K562 (cell line): Measurements from ENCODE around the gene TSSK2. TPM values are rescaled to one million over a fixed set of nuclear protein-coding genes. Genes with fewer than 3 reads are reported as not detected.

Source experiments
- ATAC-seq: fragments of 200-7000 bp; cut with Tn5 transposase; 3 replicates; pipeline ENCODE4 v1.9.1; 2020; ENCODE audit warnings: moderate library complexity
- BruUV-seq: library from RNA; stranded (reverse); fragments of 400-500 nt; replicated peaks from 2 replicates; lab custom pipeline; 2021; lab: Mats Ljungman, UMichigan
- CTCF ChIA-PET: fragments of 300-600 bp; formaldehyde crosslinking; extraction: SDS; loops from one replicate; lab custom pipeline; 2021; ENCODE audit warnings: low intra/inter-chr PET ratio; lab: Yijun Ruan, JAX
- POLR2A ChIA-PET: fragments of 300-600, 350-650 bp; sonication (Branson Sonifier 250); formaldehyde crosslinking; extraction: SDS; loops from one replicate; lab custom pipeline; 2021; ENCODE audit warnings: antibody characterized with exemption, inconsistent platforms; lab: Yijun Ruan, JAX
- DNase-seq, 4 experiments: peaks; one replicate each; pipeline versions ENCODE4 v3.0.0 to v3.0.0-alpha.2; 2011 to 2018; ENCODE audit warnings: low spot score in 3 of 4, mixed read lengths in 3 of 4; ENCODE audit errors: extremely low read depth in 1 of 4
- FAIRE-seq: peaks from 2 replicates; lab custom pipeline; 2011; peaks lifted over from hg19 to GRCh38; lab: Jason Lieb, UNC
- H2AFZ ChIP-seq: 2 replicates; pipeline ENCODE4 v1.6.0; 2011; ENCODE audit warnings: low read depth, low read length, control low read depth, inconsistent platforms
- H3K27ac ChIP-seq: fragments of 200-600 bp; 3 replicates; pipeline ENCODE4 v1.8.0; 2011; ENCODE audit warnings: low read depth, mild to moderate bottlenecking, control low read depth, inconsistent platforms, low read length, moderate library complexity, mixed read lengths; ENCODE audit errors: extremely low read depth
- H3K27me3 ChIP-seq, 2 experiments: fragments of 300-600 bp in 1 of 2; 2 replicates in 1 of 2; 3 replicates in 1 of 2; pipeline versions ENCODE4 v1.6.0 to v1.8.0; 2011; ENCODE audit warnings: inconsistent platforms in 2 of 2, low read length in 2 of 2, mild to moderate bottlenecking in 1 of 2, mixed read lengths in 1 of 2, moderate library complexity in 1 of 2; ENCODE audit not compliant: control insufficient read depth in 2 of 2, insufficient read depth in 2 of 2
- H3K36me3 ChIP-seq: fragments of 300-600 bp; 3 replicates; pipeline ENCODE4 v1.8.0; 2011; ENCODE audit warnings: mild to moderate bottlenecking, low read length, inconsistent platforms; ENCODE audit not compliant: control insufficient read depth, insufficient read depth
- H3K4me1 ChIP-seq, 2 experiments: fragments of 200-600 bp in 1 of 2; replicated peaks in 1 of 2; 2 replicates in 1 of 2; 3 replicates in 1 of 2; pipeline versions ENCODE4 v1.5.1 to v1.8.0; 2011; ENCODE audit warnings: inconsistent platforms in 2 of 2, low read length in 2 of 2, mild to moderate bottlenecking in 1 of 2, mixed read lengths in 1 of 2, moderate library complexity in 1 of 2; ENCODE audit not compliant: control insufficient read depth in 2 of 2, insufficient read depth in 2 of 2
- H3K4me2 ChIP-seq: 2 replicates; pipeline ENCODE4 v1.6.1; 2011; ENCODE audit warnings: low read length, control low read depth, inconsistent platforms, mixed read lengths; ENCODE audit not compliant: insufficient read depth
- H3K4me3 ChIP-seq: fragments of 200-600 bp; sonication (generic), shearing (Covaris generic); 2 replicates; pipeline ENCODE4 v1.5.1; 2016; ENCODE audit warnings: control low read depth, inconsistent platforms
- H3K79me2 ChIP-seq: fragments of 200-600 bp; 3 replicates; pipeline ENCODE4 v1.8.0; 2011; ENCODE audit warnings: low read length, inconsistent platforms; ENCODE audit not compliant: control insufficient read depth, insufficient read depth
- H3K9ac ChIP-seq, 2 experiments: 2 replicates each; pipeline versions ENCODE4 v1.6.0 to v1.6.1; 2011; ENCODE audit warnings: low read depth in 2 of 2, low read length in 2 of 2, control low read depth in 1 of 2, inconsistent platforms in 1 of 2, mild to moderate bottlenecking in 1 of 2, mixed read lengths in 1 of 2; ENCODE audit not compliant: insufficient read depth in 1 of 2
- H3K9me1 ChIP-seq: one replicate; pipeline ENCODE4 v1.6.0; 2011; ENCODE audit warnings: inconsistent platforms, mild to moderate bottlenecking, low read length, moderate library complexity; ENCODE audit not compliant: control insufficient read depth, insufficient read depth
- H3K9me3 ChIP-seq: replicated peaks from 2 replicates; pipeline ENCODE4 v1.5.1; 2011; ENCODE audit warnings: low read depth, low read length, inconsistent platforms; ENCODE audit not compliant: control insufficient read depth, insufficient read depth
- H4K20me1 ChIP-seq: replicated peaks from 2 replicates; pipeline ENCODE4 v1.6.1; 2011; ENCODE audit warnings: low read length, inconsistent platforms, mixed read lengths; ENCODE audit not compliant: control insufficient read depth, insufficient read depth
- CAMTA2 ChIP-seq: fragments of 250-450 bp; sonication (Bioruptor Pico); conservative IDR thresholded peaks from 2 replicates; pipeline ENCODE4 v1.5.1; 2022
- ELF2 ChIP-seq: fragments of 250-450 bp; sonication (Bioruptor Pico); IDR thresholded peaks from 2 replicates; pipeline ENCODE4 v1.5.0; 2021; ENCODE audit warnings: mild to moderate bottlenecking
- ELF4 ChIP-seq: fragments of 450-650 bp; formaldehyde crosslinking; IDR thresholded peaks from 2 replicates; pipeline ENCODE4 v1.4.0; 2022; ENCODE audit warnings: missing genetic modification characterization
- FOXK2 ChIP-seq, 2 experiments: fragments of 450-650 bp; IDR thresholded peaks in 1 of 2; conservative IDR thresholded peaks in 1 of 2; 2 replicates each; pipeline ENCODE4 v1.6.1; 2016; ENCODE audit warnings: low read depth in 2 of 2, mild to moderate bottlenecking in 1 of 2
- FOXO4 ChIP-seq: fragments of 450-650 bp; formaldehyde crosslinking; IDR thresholded peaks from 2 replicates; pipeline ENCODE4 v1.4.0; 2020; ENCODE audit warnings: mild to moderate bottlenecking, moderate library complexity
- GTF2A2 ChIP-seq: IDR thresholded peaks from 2 replicates; pipeline ENCODE4 v1.6.1; 2016; ENCODE audit warnings: mild to moderate bottlenecking, missing genetic modification characterization, missing compliant biosample characterization
- HDAC6 ChIP-seq: IDR thresholded peaks from 2 replicates; pipeline ENCODE4 v1.6.1; 2012; ENCODE audit warnings: low read depth, mild to moderate bottlenecking, control low read depth, inconsistent platforms, low read length, moderate library complexity
- KDM5B ChIP-seq: fragments of 200-600 bp; sonication (generic); IDR thresholded peaks from 2 replicates; pipeline ENCODE4 v1.6.1; 2012; ENCODE audit warnings: low read depth, mild to moderate bottlenecking, moderate library complexity, low read length, control low read depth, inconsistent platforms; ENCODE audit not compliant: insufficient replicate concordance
- MYC ChIP-seq, 2 experiments: fragments of 250-450 bp in 1 of 2; sonication (Bioruptor Pico) in 1 of 2; IDR thresholded peaks; 2 replicates each; pipeline versions ENCODE4 v1.5.1 to v1.6.1; 2012 to 2021; ENCODE audit warnings: low read depth in 2 of 2, borderline replicate concordance in 1 of 2, improper control_type of control experiment in 1 of 2, low read length in 1 of 2, mild to moderate bottlenecking in 1 of 2, moderate library complexity in 1 of 2
- YY1 ChIP-seq, 3 experiments: IDR thresholded peaks; 2 replicates each; pipeline ENCODE4 v1.6.1; 2011; ENCODE audit warnings: low read length in 2 of 3, mild to moderate bottlenecking in 2 of 3, moderate library complexity in 2 of 3, borderline replicate concordance in 1 of 3, control low read depth in 1 of 3, low read depth in 1 of 3; ENCODE audit not compliant: insufficient read depth in 3 of 3, insufficient replicate concordance in 2 of 3, control insufficient read depth in 1 of 3, insufficient read length in 1 of 3; ENCODE audit errors: extremely low read depth in 1 of 3
- ZNF133 ChIP-seq: fragments of 250-450 bp; sonication (Bioruptor Pico); IDR thresholded peaks from 2 replicates; pipeline ENCODE4 v1.4.0; 2020; ENCODE audit warnings: mild to moderate bottlenecking
- ZNF197 ChIP-seq: fragments of 200-800 bp; sonication (Bioruptor generic); IDR thresholded peaks from 2 replicates; pipeline ENCODE4 v1.6.1; 2016; ENCODE audit warnings: low read depth, missing genetic modification characterization, missing compliant biosample characterization
- ZNF347 ChIP-seq: fragments of 450-650 bp; formaldehyde crosslinking; IDR thresholded peaks from 2 replicates; pipeline ENCODE4 v1.4.0; 2020; ENCODE audit warnings: low read depth, mild to moderate bottlenecking, moderate library complexity
- WGBS: fragments of 100-300 bp; shearing (Covaris generic); methylation state at CpG from one replicate; pipeline ENCODE4 v1.1.6; 2016; ENCODE audit warnings: low coverage, mixed read lengths; ENCODE audit not compliant: insufficient coverage; ENCODE audit errors: missing lambda C conversion rate; 5-methylcytosine and 5-hydroxymethylcytosine counted together
- in situ Hi-C: fragments of 300-500 bp; cut with MboI; formaldehyde crosslinking; loops from 4 replicates; pipeline ENCODE4 v1.15.0; 2018; ENCODE audit warnings: inconsistent platforms, mixed read lengths
- intact Hi-C: fragments of 100-400 bp; cut with micrococcal nuclease; formaldehyde crosslinking; loops from 2 replicates; pipeline ENCODE4 v1.14.2; 2022
- polyA plus RNA-seq, 8 experiments: library from polyadenylated mRNA; depleted of rRNA in 4 of 8; stranded (reverse) in 5 of 8; unstranded in 3 of 8; fragments of >200 nt; fragmentation: Nextera tagmentation in 2 of 8; fragmentation: Illumina TruSeq in 1 of 8; extraction: Ambion mirVana in 2 of 8; extraction: Trizol in 1 of 8; gene quantifications; 2 replicates each; pipeline versions ENCODE4 v1.2.1 to v1.2.3, GENCODE V29; 2011 to 2014; ENCODE audit warnings: inconsistent platforms in 1 of 8, missing spikeins in 1 of 8
- total RNA-seq, 7 experiments: library from RNA; depleted of rRNA in 6 of 7; stranded (reverse); fragments of >200 nt in 6 of 7; fragmentation: Illumina TruSeq in 2 of 7; extraction: Trizol in 2 of 7; gene quantifications; 2 replicates each; pipeline versions ENCODE4 v1.2.1 to v1.2.3, GENCODE V29; 2011 to 2021; ENCODE audit warnings: low replicate concordance in 1 of 7

Gene TSSK2
- total and polyA plus RNA-seq, 9 of the 15 experiments (the other 6 are each of a cell fraction or from before 2014, with no cell fraction given): 0.04 TPM; not detected in 8

GRCh38 chr22:19172213-19173046 lies 41.3 kb downstream of the TSSK2 start (continued):
- TF ChIP-seq KDM5B (peak; percentile 17), ZNF197 (CRISPR knock-in tag) (no peak), ELF2 (CRISPR knock-in tag) (peak; percentile 61; the same call in 1 of the 2 replicates)

GRCh38 chr22:19173047-19174035 lies 42.2 kb downstream of the TSSK2 start:
- ATAC-seq (no peak), DNase-seq (peak in 1 of 4 experiments; percentile 75), FAIRE-seq (no peak)
- H3K4me3 ChIP-seq: peak overlapping the region; percentile 66
- peaks cover 55% of the 10 kb centered on the region for H3K36me3 ChIP-seq
- peaks cover 61 to 100% of the 10 kb centered on the region in 2 experiments for H3K4me1 ChIP-seq
- in situ Hi-C loops (no loop called here), intact Hi-C loops (no loop called here)
- H3K79me2 ChIP-seq: peaks cover 81% of the 10 kb centered on the region
- peaks cover 10 to 15% of the 10 kb centered on the region in 2 experiments; a peak in 4 of 5 replicates for H3K27me3 ChIP-seq
- ChIA-PET CTCF (interaction anchor here (0.6 kb wide), 1 partner anchor 29 kb away, joined by 3 read pairs; the partner anchor contains the start of gene ESS2), POLR2A (interaction anchor here (0.6 to 2.9 kb wide), 36 partner anchors 19 to 760 kb away, joined by 3 to 12 read pairs (median 4); partner anchors contain the start of genes DGCR2, HIRA and MRPL40)
- H3K4me2 ChIP-seq: peak overlapping the region; percentile 93
- peaks cover 28% of the 10 kb centered on the region for H3K9me1 ChIP-seq
- peak overlapping the region; percentile 86 for H3K27ac ChIP-seq
- no peak overlapping the region for H2AFZ ChIP-seq
- no peaks in the 10 kb centered on the region for H3K9me3 ChIP-seq
- 50% methylated on average over 19 of the region's 19 CpGs for WGBS
- H3K9ac ChIP-seq: peak overlapping the region; percentile 94 to 96
- peaks cover 49% of the 10 kb centered on the region for H4K20me1 ChIP-seq
- BruUV-seq: no TSS peak
- TF ChIP-seq ZNF133 (CRISPR knock-in tag): no peak
- peak in 1 of 3 experiments; percentile 8 for TF ChIP-seq YY1 (IDR thresholded peaks at IDR 0.05; ENCODE audit: borderline replicate concordance in 1 of 3, control insufficient read depth in 1 of 3, extremely low read depth in 1 of 3, insufficient read depth in 3 of 3, insufficient read length in 1 of 3, insufficient replicate concordance in 2 of 3, low read depth in 1 of 3, low read length in 2 of 3)
- peak; percentile 66; the same call in 1 of the 2 replicates for TF ChIP-seq CAMTA2
- no peak for TF ChIP-seq ZNF347
- no peak for TF ChIP-seq FOXK2 (conservative IDR thresholded peaks at IDR 0.05 in 1 of 2, IDR thresholded peaks at IDR 0.05 in 1 of 2; ENCODE audit: low read depth in 2 of 2)
- TF ChIP-seq MYC (IDR thresholded peaks at IDR 0.05; ENCODE audit: low read depth, low read length): no peak
- TF ChIP-seq MYC (CRISPR knock-in tag; IDR thresholded peaks at IDR 0.05; ENCODE audit: borderline replicate concordance, low read depth): peak; percentile 7; the same call in 1 of the 2 replicates
- TF ChIP-seq ELF4 (CRISPR knock-in tag): 0 out of 2 replicates have a peak, but pooled peaks have one; percentile 6
- no peak for TF ChIP-seq GTF2A2 (tag)
- 0 out of 2 replicates have a peak, but pooled peaks have one; percentile 11 for TF ChIP-seq HDAC6
- TF ChIP-seq KDM5B: peak; percentile 35
- peak; percentile 69; the same call in 1 of the 2 replicates for TF ChIP-seq FOXO4 (CRISPR knock-in tag)
